WTC11 (cell line): ENCODE results near the gene DYSF.

Experiments used
- FOXK1 ChIP-seq: sonication (generic); formaldehyde crosslinking; IDR thresholded peaks from 2 replicates; pipeline ENCODE4 v1.8.0; 2022; ENCODE audit warnings: mild to moderate bottlenecking, moderate library complexity, missing genetic modification reagents
- TCF7 ChIP-seq: sonication (generic); formaldehyde crosslinking; IDR thresholded peaks from 2 replicates; pipeline ENCODE4 v1.8.0; 2022; ENCODE audit warnings: mild to moderate bottlenecking, low read depth, missing genetic modification reagents, moderate library complexity
- ZNF138 ChIP-seq: sonication (generic); formaldehyde crosslinking; conservative IDR thresholded peaks from 2 replicates; pipeline ENCODE4 v1.8.1; 2022; ENCODE audit warnings: mild to moderate bottlenecking, moderate library complexity, missing genetic modification reagents
- TF ChIP-seq, protein P1 (sequence below): sonication (generic); formaldehyde crosslinking; IDR thresholded peaks from 2 replicates; pipeline ENCODE4 v1.8.1; 2022; ENCODE audit warnings: low read depth, mild to moderate bottlenecking, moderate library complexity, missing genetic modification reagents, borderline replicate concordance
- TF ChIP-seq, protein P2 (sequence below): fragments of 200-600 bp; IDR thresholded peaks from 2 replicates; pipeline ENCODE4 v1.8.0; 2022; ENCODE audit warnings: antibody characterized with exemption
- TF ChIP-seq, protein P3 (sequence below): sonication (generic); formaldehyde crosslinking; IDR thresholded peaks from 2 replicates; pipeline ENCODE4 v1.8.1; 2022; ENCODE audit warnings: mild to moderate bottlenecking, moderate library complexity, missing genetic modification reagents

GRCh38 chr2:71700041-71700657 lies 246.8 kb downstream of the DYSF start:
- TF ChIP-seq, protein P1, sequence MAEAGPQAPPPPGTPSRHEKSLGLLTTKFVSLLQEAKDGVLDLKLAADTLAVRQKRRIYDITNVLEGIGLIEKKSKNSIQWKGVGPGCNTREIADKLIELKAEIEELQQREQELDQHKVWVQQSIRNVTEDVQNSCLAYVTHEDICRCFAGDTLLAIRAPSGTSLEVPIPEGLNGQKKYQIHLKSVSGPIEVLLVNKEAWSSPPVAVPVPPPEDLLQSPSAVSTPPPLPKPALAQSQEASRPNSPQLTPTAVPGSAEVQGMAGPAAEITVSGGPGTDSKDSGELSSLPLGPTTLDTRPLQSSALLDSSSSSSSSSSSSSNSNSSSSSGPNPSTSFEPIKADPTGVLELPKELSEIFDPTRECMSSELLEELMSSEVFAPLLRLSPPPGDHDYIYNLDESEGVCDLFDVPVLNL (CRISPR knock-in tag), result no peak
- TF ChIP-seq, protein P2, sequence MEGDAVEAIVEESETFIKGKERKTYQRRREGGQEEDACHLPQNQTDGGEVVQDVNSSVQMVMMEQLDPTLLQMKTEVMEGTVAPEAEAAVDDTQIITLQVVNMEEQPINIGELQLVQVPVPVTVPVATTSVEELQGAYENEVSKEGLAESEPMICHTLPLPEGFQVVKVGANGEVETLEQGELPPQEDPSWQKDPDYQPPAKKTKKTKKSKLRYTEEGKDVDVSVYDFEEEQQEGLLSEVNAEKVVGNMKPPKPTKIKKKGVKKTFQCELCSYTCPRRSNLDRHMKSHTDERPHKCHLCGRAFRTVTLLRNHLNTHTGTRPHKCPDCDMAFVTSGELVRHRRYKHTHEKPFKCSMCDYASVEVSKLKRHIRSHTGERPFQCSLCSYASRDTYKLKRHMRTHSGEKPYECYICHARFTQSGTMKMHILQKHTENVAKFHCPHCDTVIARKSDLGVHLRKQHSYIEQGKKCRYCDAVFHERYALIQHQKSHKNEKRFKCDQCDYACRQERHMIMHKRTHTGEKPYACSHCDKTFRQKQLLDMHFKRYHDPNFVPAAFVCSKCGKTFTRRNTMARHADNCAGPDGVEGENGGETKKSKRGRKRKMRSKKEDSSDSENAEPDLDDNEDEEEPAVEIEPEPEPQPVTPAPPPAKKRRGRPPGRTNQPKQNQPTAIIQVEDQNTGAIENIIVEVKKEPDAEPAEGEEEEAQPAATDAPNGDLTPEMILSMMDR, result no peak
- no peak for TF ChIP-seq ZNF138 (CRISPR knock-in tag)
- TF ChIP-seq TCF7 (CRISPR knock-in tag), result no peak
- no peak for TF ChIP-seq FOXK1 (CRISPR knock-in tag)
- TF ChIP-seq, protein P3, sequence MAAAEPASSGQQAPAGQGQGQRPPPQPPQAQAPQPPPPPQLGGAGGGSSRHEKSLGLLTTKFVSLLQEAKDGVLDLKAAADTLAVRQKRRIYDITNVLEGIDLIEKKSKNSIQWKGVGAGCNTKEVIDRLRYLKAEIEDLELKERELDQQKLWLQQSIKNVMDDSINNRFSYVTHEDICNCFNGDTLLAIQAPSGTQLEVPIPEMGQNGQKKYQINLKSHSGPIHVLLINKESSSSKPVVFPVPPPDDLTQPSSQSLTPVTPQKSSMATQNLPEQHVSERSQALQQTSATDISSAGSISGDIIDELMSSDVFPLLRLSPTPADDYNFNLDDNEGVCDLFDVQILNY (CRISPR knock-in tag), result no peak
